ENCODE data around the gene ARHGEF37. TPM values are rescaled to one million over a fixed set of nuclear protein-coding genes. Genes with fewer than 3 reads are reported as not detected.

The ARHGEF37 gene
- total and polyA plus RNA-seq, 2 donors from 2014 or later, result 6.9 to 21.8 TPM

DNA sequence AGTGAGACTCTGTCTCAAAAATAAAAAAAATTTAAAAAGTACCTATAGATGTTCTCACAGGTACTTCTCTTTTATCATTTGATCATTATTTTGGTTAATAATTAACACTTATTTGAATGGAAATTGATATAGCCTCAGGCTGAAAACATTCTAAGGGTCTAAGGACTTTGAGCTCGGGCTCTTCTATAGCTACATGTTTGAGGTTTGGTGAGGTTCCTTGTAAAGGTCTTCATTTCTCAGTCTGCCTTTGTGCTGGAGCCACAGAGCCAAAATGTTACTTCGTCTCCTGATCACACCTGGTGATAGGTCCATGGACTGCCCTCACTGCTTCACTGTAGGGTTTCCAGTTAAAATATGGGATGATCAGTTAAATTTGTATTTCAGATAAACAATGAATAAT, 22.6 kb downstream of the ARHGEF37 start:
- TF ChIP-seq, protein P1, sequence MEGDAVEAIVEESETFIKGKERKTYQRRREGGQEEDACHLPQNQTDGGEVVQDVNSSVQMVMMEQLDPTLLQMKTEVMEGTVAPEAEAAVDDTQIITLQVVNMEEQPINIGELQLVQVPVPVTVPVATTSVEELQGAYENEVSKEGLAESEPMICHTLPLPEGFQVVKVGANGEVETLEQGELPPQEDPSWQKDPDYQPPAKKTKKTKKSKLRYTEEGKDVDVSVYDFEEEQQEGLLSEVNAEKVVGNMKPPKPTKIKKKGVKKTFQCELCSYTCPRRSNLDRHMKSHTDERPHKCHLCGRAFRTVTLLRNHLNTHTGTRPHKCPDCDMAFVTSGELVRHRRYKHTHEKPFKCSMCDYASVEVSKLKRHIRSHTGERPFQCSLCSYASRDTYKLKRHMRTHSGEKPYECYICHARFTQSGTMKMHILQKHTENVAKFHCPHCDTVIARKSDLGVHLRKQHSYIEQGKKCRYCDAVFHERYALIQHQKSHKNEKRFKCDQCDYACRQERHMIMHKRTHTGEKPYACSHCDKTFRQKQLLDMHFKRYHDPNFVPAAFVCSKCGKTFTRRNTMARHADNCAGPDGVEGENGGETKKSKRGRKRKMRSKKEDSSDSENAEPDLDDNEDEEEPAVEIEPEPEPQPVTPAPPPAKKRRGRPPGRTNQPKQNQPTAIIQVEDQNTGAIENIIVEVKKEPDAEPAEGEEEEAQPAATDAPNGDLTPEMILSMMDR (IDR thresholded peaks at IDR 0.05; ENCODE audit: borderline replicate concordance, extremely low read depth, insufficient read depth), result no peak
- Histone ChIP-seq H3K4me3 (ENCODE audit: low read length in 3 of 3) (no peak overlapping the region), H3K4me1 (ENCODE audit: control insufficient read depth in 2 of 3, insufficient read depth in 2 of 3, low read depth in 1 of 3, low read length in 3 of 3) (peaks cover 0 to 2% (median 0%) of the 10 kb centered on the region in 3 donors), H3K9ac (ENCODE audit: low read length in 3 of 3) (no peak overlapping the region), H3K27ac (ENCODE audit: low read depth in 2 of 2, low read length in 2 of 2) (no peak overlapping the region), H3K27me3 (ENCODE audit: control insufficient read depth, insufficient read depth, low read length) (no peaks in the 10 kb centered on the region), H3K36me3 (ENCODE audit: control insufficient read depth in 2 of 3, insufficient read depth in 3 of 3, low read length in 3 of 3) (peaks cover 0 to 14% (median 4%) of the 10 kb centered on the region in 3 donors), H3K9me3 (ENCODE audit: control insufficient read depth in 2 of 3, insufficient read depth in 1 of 3, low read length in 3 of 3) (no peaks in the 10 kb centered on the region)
- intact Hi-C loops (cut with DNase I), result no loop called here
- DNase-seq (no peak), FAIRE-seq (no peak)

DNA sequence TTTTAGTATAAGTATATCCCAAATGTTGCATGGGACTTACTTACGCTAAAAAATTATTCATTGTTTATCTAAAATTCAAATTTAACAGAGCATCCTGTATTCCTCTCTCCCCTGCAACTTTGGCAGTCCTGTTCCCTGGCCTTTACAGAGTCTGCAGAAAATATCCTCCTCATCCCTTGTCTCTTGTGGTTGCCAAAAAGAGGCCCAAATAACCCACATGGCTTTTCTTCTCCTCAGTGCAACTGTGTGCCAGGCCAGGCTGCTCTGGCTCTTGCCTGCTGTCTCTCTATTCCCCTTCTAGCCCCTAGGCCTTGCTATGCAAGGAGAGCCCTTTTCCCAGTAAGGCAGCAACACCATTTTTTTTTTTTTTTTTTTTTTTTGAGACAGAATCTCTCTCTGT, 23.0 kb downstream of the ARHGEF37 start:
- H3K36me3 ChIP-seq (ENCODE audit: control insufficient read depth in 2 of 3, insufficient read depth in 3 of 3, low read length in 3 of 3), result peaks cover 0 to 17% (median 4%) of the 10 kb centered on the region in 3 donors
- DNase-seq, result no peak
- peaks cover 0 to 2% (median 0%) of the 10 kb centered on the region in 3 donors for H3K4me1 ChIP-seq (ENCODE audit: control insufficient read depth in 2 of 3, insufficient read depth in 2 of 3, low read depth in 1 of 3, low read length in 3 of 3)
- TF ChIP-seq, protein P1 (IDR thresholded peaks at IDR 0.05; ENCODE audit: borderline replicate concordance, extremely low read depth, insufficient read depth), result no peak
- H3K27ac ChIP-seq (ENCODE audit: low read depth in 2 of 2, low read length in 2 of 2), result no peak overlapping the region
- H3K27me3 ChIP-seq (ENCODE audit: control insufficient read depth, insufficient read depth, low read length), result no peaks in the 10 kb centered on the region
- H3K9ac ChIP-seq (ENCODE audit: low read length in 3 of 3), result no peak overlapping the region
- intact Hi-C loops (cut with DNase I), result no loop called here
- no peak for FAIRE-seq
- H3K4me3 ChIP-seq (ENCODE audit: low read length in 3 of 3), result no peak overlapping the region
- H3K9me3 ChIP-seq (ENCODE audit: control insufficient read depth in 2 of 3, insufficient read depth in 1 of 3, low read length in 3 of 3), result no peaks in the 10 kb centered on the region

DNA sequence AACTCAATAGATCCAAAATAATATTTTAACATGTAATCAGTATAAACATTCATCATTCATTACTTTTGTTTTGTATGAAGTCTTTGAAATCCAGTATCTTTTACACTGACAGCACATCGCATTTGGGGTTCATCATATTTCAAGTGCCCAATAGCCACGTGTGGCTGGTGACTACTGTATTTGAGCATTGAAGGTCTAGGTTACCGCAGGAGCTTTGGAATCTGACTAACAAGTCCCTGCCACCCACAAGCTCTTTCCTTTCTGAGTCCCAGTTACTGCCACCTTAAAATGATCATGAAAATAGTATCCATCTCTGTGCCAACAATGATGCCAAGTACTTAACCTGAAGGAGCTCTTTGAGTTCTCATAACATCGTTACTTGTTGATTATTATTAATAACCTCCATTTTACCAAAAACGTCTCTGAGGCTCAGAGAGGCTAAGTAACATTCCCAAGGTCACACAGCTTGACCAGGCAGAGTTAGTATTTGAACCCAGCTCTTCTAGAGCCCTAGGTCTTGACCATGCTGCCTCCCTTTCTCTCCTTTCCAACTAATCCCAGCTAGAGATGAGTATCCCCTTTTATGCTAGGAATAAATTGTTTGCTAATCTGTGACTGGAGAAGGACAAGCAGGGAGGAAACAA, 24.2 kb downstream of the ARHGEF37 start:
- FAIRE-seq (no peak), DNase-seq (no peak)
- Histone ChIP-seq H3K36me3 (ENCODE audit: control insufficient read depth in 2 of 3, insufficient read depth in 3 of 3, low read length in 3 of 3) (peaks cover 3 to 27% (median 13%) of the 10 kb centered on the region in 3 donors), H3K4me1 (ENCODE audit: control insufficient read depth in 2 of 3, insufficient read depth in 2 of 3, low read depth in 1 of 3, low read length in 3 of 3) (peaks cover 0 to 2% (median 0%) of the 10 kb centered on the region in 3 donors), H3K27ac (ENCODE audit: low read depth in 2 of 2, low read length in 2 of 2) (no peak overlapping the region), H3K9ac (ENCODE audit: low read length in 3 of 3) (no peak overlapping the region), H3K4me3 (ENCODE audit: low read length in 3 of 3) (no peak overlapping the region), H3K9me3 (ENCODE audit: control insufficient read depth in 2 of 3, insufficient read depth in 1 of 3, low read length in 3 of 3) (no peaks in the 10 kb centered on the region), H3K27me3 (ENCODE audit: control insufficient read depth, insufficient read depth, low read length) (no peaks in the 10 kb centered on the region)
- intact Hi-C loops (cut with DNase I), result no loop called here
- TF ChIP-seq, protein P1 (IDR thresholded peaks at IDR 0.05; ENCODE audit: borderline replicate concordance, extremely low read depth, insufficient read depth), result no peak
